Suppressor macrophage treated with lipopolysaccharide for 1 hour (primary cell): Measurements from ENCODE around the gene TIMM44.

Experiments used
- DNase-seq, 3 donors: peaks; one replicate each; pipeline ENCODE4 v3.0.0-alpha.2; 2020 to 2022

The TIMM44 gene

GRCh38 chr19:7942981-7943443 is 454 bp downstream of the TIMM44 start:
- DNase-seq: peak in 1 of 3 donors; percentile 19

- no peak for DNase-seq
Observed at GRCh38 chr19:7941895-7942596, 1.4 kb downstream of the TIMM44 start.

- no peak for DNase-seq
Observed at GRCh38 chr19:7940841-7941240, 2.6 kb downstream of the TIMM44 start.

GRCh38 chr19:7934766-7935165 is 8.7 kb downstream of the TIMM44 start:
- DNase-seq: no peak

- no peak for DNase-seq
Observed at GRCh38 chr19:7933828-7934725, 9.4 kb downstream of the TIMM44 start.

GRCh38 chr19:7933411-7933810 is 10.1 kb downstream of the TIMM44 start:
- DNase-seq: no peak

GRCh38 chr19:7932930-7933300 is 10.6 kb downstream of the TIMM44 start:
- DNase-seq: no peak

- no peak for DNase-seq
Observed at GRCh38 chr19:7932276-7932929, 11.1 kb downstream of the TIMM44 start.

GRCh38 chr19:7931221-7932061 is 12.0 kb downstream of the TIMM44 start:
- DNase-seq: no peak

GRCh38 chr19:7930765-7931164 is 12.7 kb downstream of the TIMM44 start:
- DNase-seq: no peak

GRCh38 chr19:7930030-7930429 is 13.4 kb downstream of the TIMM44 start:
- peak in 2 of 3 donors; percentile 29 to 34 for DNase-seq

- DNase-seq: peak; percentile 30 to 68 (median 56)
Observed at GRCh38 chr19:7928741-7929701, 14.4 kb downstream of the TIMM44 start.

GRCh38 chr19:7928334-7928706 is 15.1 kb downstream of the TIMM44 start:
- no peak for DNase-seq

GRCh38 chr19:7927605-7928333 is 15.7 kb downstream of the TIMM44 start:
- no peak for DNase-seq

- no peak for DNase-seq
Observed at GRCh38 chr19:7926727-7927604, 16.5 kb downstream of the TIMM44 start.

GRCh38 chr19:7926021-7926726 is 17.3 kb downstream of the TIMM44 start, which contains the start of gene CTXN1:
CTXN1 (minus strand) TSS chr19:7926135; CDS start chr19:7925538, 597 bp downstream.
- DNase-seq: peak; percentile 50 to 87 (median 73)

GRCh38 chr19:7925171-7925851 is 18.2 kb downstream of the TIMM44 start:
- peak; percentile 71 to 85 (median 76) for DNase-seq

GRCh38 chr19:7924651-7925170 is 18.8 kb downstream of the TIMM44 start:
- DNase-seq: no peak
